Activated CD8-positive, alpha-beta T cell treated with anti-CD3 and anti-CD28 coated beads for 36 hours (primary cell): ENCODE data around the gene UNC13A. TPM values are rescaled to one million over a fixed set of nuclear protein-coding genes. Genes with fewer than 3 reads are reported as not detected.

ENCODE experiments used
- ATAC-seq: fragments of 200-7000 bp; cut with Tn5 transposase; one replicate; pipeline ENCODE4 v1.10.0; 2021; ENCODE audit warnings: mild to moderate bottlenecking, moderate library complexity
- CTCF ChIA-PET: fragments of 350-600 bp; sonication (Branson Sonifier 250); formaldehyde crosslinking; loops from one replicate; lab custom pipeline; 2021; ENCODE audit warnings: antibody characterized with exemption; lab: Charles Lee
- POLR2A ChIA-PET: fragments of 350-600 bp; sonication (Branson Sonifier 250); formaldehyde crosslinking; loops from one replicate; lab custom pipeline; 2021; ENCODE audit warnings: antibody characterized with exemption; lab: Charles Lee
- DNase-seq: peaks from one replicate; pipeline ENCODE4 v3.0.0-alpha.2; 2020
- H3K27ac Mint-ChIP-seq: one replicate; pipeline ENCODE4 v1.8.0; 2021; ENCODE audit warnings: mild to moderate bottlenecking, mixed read lengths
- H3K27me3 Mint-ChIP-seq: one replicate; pipeline ENCODE4 v1.8.0; 2021; ENCODE audit warnings: mixed read lengths
- H3K36me3 Mint-ChIP-seq: one replicate; pipeline ENCODE4 v1.8.0; 2021; ENCODE audit warnings: low read depth, mixed read lengths
- H3K4me1 Mint-ChIP-seq: one replicate; pipeline ENCODE4 v1.8.0; 2021; ENCODE audit warnings: low read depth, mixed read lengths
- H3K4me3 Mint-ChIP-seq: one replicate; pipeline ENCODE4 v1.8.0; 2021; ENCODE audit warnings: mild to moderate bottlenecking, moderate library complexity, mixed read lengths
- H3K9me3 Mint-ChIP-seq: one replicate; pipeline ENCODE4 v1.8.0; 2021; ENCODE audit warnings: mixed read lengths
- CTCF ChIP-seq: fragments of 200-600 bp; IDR thresholded peaks from one replicate; pipeline ENCODE4 v1.8.0; 2022; ENCODE audit warnings: antibody characterized with exemption, mild to moderate bottlenecking
- intact Hi-C: fragments of 100-400 bp; cut with micrococcal nuclease; formaldehyde crosslinking; loops from one replicate; pipeline ENCODE4 v1.10.0; 2022
- total RNA-seq, 2 experiments: library from RNA; stranded (reverse); gene quantifications; one replicate each; pipeline ENCODE4 v1.2.3, GENCODE V29; 2021

The UNC13A gene
- total RNA-seq, 2 experiments from 2014 or later, result not detected

GRCh38 chr19:17724655-17725054, 36.5 kb upstream of the UNC13A start:
- Mint-ChIP-seq H3K4me3 (no peak overlapping the region), H3K36me3 (peaks cover 31% of the 10 kb centered on the region), H3K27me3 (no peaks in the 10 kb centered on the region), H3K27ac (no peak overlapping the region), H3K4me1 (peaks cover 22% of the 10 kb centered on the region), H3K9me3 (no peaks in the 10 kb centered on the region)
- intact Hi-C loops, result no loop called here
- ATAC-seq (no peak), DNase-seq (no peak)
- no peak for TF ChIP-seq CTCF
- CTCF ChIA-PET, result interaction anchor here (0.8 to 2.0 kb wide), 4 partner anchors 8 to 59 kb away, joined by 3 to 4 read pairs (median 4); no protein-coding TSS in a partner anchor
- POLR2A ChIA-PET, result interaction anchor here (1.2 kb wide), 1 partner anchor 8 kb away, joined by 4 read pairs; no protein-coding TSS in a partner anchor

DNA sequence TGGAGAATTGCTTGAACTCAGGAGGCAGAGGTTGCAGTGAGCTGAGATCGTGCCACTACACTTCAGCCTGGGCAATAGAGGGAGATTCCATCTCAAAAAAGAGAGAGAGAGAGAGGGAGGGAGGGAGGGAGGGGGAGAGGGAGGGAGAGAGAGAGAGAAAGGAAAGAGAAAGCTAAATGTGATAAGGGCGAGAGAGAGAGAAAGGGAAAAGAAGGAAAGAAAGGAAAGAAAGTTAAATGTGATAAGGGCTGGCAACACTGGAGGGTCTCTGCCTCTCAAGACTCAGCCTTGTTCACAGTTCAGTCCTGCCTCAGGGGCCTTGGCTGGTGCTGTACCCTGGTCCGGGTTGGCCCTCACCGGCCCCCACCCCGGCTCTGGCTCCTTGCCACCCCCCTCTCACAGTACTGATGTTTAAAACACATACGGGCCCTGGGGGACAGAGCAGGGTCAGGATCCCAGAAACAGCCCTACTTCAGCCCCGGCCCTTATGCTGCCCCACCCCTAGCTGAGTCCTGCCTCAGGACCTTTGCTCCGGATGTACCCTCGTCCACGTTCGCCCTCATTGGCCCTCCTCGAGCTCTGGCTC, 34.6 kb upstream of the UNC13A start:
- no peak for TF ChIP-seq CTCF
- H3K9me3 Mint-ChIP-seq, result no peaks in the 10 kb centered on the region
- H3K36me3 Mint-ChIP-seq, result peaks cover 23% of the 10 kb centered on the region
- H3K27me3 Mint-ChIP-seq, result no peaks in the 10 kb centered on the region
- H3K4me3 Mint-ChIP-seq, result no peak overlapping the region
- H3K27ac Mint-ChIP-seq, result no peak overlapping the region
- DNase-seq (no peak), ATAC-seq (no peak)
- ChIA-PET CTCF (interaction anchor here (1.3 to 1.8 kb wide), 4 partner anchors 18 to 117 kb away, joined by 4 to 5 read pairs (median 4); no protein-coding TSS in a partner anchor), POLR2A (no interaction called here)
- peaks cover 29% of the 10 kb centered on the region for H3K4me1 Mint-ChIP-seq
- intact Hi-C loops, result no loop called here

DNA sequence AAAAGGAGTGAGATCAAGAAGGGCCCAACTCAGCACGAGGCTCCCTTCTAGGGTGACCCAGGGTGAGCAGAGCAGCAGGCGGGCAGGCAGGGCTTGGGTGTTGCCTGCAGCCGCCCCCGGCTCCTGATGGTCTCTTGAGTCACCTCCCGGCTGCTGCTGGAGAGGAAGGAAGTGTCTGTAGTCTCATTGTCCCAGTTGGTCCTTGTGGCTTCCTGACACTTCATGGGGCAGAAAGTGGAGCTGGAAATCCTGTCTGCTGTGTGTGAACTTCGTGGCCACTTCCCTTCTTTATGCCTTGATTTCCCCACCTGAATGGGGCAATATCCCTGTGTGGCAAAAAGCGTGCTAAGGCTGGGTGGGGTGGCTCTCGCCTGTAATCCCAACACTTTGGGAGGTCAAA, 33.7 kb upstream of the UNC13A start:
- peaks cover 23% of the 10 kb centered on the region for H3K36me3 Mint-ChIP-seq
- no peak for TF ChIP-seq CTCF
- H3K27me3 Mint-ChIP-seq, result no peaks in the 10 kb centered on the region
- peak overlapping the region; percentile 73 for H3K27ac Mint-ChIP-seq
- peaks cover 33% of the 10 kb centered on the region for H3K4me1 Mint-ChIP-seq
- H3K9me3 Mint-ChIP-seq, result no peaks in the 10 kb centered on the region
- peak overlapping the region; percentile 82 for H3K4me3 Mint-ChIP-seq
- ChIA-PET CTCF (interaction anchor here (1.3 to 1.8 kb wide), 4 partner anchors 18 to 116 kb away, joined by 4 to 5 read pairs (median 4); no protein-coding TSS in a partner anchor), POLR2A (no interaction called here)
- intact Hi-C loops, result no loop called here
- DNase-seq (peak; percentile 9), ATAC-seq (no peak)

DNA sequence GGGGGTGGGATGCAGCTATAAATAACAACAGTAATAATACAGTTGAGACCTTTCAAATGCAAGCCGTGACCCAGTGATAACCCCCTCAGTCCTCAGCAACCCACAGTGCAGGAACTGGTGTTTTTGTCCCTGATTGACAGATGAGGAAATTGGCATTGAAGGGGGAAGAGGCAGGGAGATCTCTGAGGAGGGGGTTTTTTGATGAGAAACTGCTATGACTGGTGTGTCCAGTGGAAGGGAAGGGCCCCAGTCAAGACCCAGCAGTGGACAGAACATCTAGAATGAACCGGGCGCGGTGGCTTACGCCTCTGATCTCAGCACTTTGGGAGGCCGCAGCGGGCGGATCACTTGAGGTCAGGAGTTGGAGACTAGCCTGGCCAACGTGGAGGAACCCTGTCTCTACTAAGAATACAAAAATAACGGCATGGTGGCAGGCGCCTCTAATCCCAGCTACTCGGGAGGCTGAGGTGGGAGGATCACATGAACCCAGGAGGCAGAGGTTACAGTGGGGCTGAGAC, 33.0 kb upstream of the UNC13A start:
- Mint-ChIP-seq H3K4me1 (peaks cover 33% of the 10 kb centered on the region), H3K36me3 (peaks cover 23% of the 10 kb centered on the region), H3K27ac (peak overlapping the region; percentile 73), H3K4me3 (peak overlapping the region; percentile 82), H3K9me3 (no peaks in the 10 kb centered on the region), H3K27me3 (no peaks in the 10 kb centered on the region)
- ChIA-PET CTCF (interaction anchor here (0.8 to 1.8 kb wide), 4 partner anchors 54 to 138 kb away, joined by 3 to 5 read pairs (median 4); partner anchors contain the start of gene RPL18A), POLR2A (interaction anchor here (0.8 to 1.9 kb wide), 4 partner anchors 14 to 40 kb away, joined by 3 to 6 read pairs (median 5); no protein-coding TSS in a partner anchor)
- no peak for DNase-seq
- TF ChIP-seq CTCF, result no peak
- intact Hi-C loops, result no loop called here
- no peak for ATAC-seq

GRCh38 chr19:17720440-17720839, 32.3 kb upstream of the UNC13A start:
- intact Hi-C loops, result no loop called here
- H3K27ac Mint-ChIP-seq, result peak overlapping the region; percentile 59
- H3K27me3 Mint-ChIP-seq, result no peaks in the 10 kb centered on the region
- H3K9me3 Mint-ChIP-seq, result no peaks in the 10 kb centered on the region
- peak; percentile 26 for DNase-seq
- ChIA-PET POLR2A (interaction anchor here (0.6 to 2.3 kb wide), 8 partner anchors 14 to 163 kb away, joined by 3 to 6 read pairs (median 4); no protein-coding TSS in a partner anchor), CTCF (interaction anchor here (0.8 to 1.5 kb wide), 6 partner anchors 11 to 218 kb away, joined by 3 to 4 read pairs (median 3); partner anchors contain the start of gene RPL18A)
- peak overlapping the region; percentile 82 for H3K4me3 Mint-ChIP-seq
- ATAC-seq, result peak; percentile 5
- peaks cover 21% of the 10 kb centered on the region for H3K36me3 Mint-ChIP-seq
- peaks cover 33% of the 10 kb centered on the region for H3K4me1 Mint-ChIP-seq
- TF ChIP-seq CTCF, result no peak
